WERI-Rb-1 (cell line): ENCODE results near the gene EPHA3.

Experiments used
- DNase-seq: peaks from one replicate; pipeline ENCODE4 v3.0.0-alpha.2; 2020
- H3K27ac ChIP-seq: fragments of 250-450 bp; sonication (Bioruptor Pico); 2 replicates; pipeline ENCODE4 v1.5.1; 2020; ENCODE audit warnings: mild to moderate bottlenecking, moderate library complexity
- H3K27me3 ChIP-seq: fragments of 250-450 bp; sonication (Bioruptor Pico); 2 replicates; pipeline ENCODE4 v1.5.1; 2021; ENCODE audit warnings: mild to moderate bottlenecking, low read depth, moderate library complexity; ENCODE audit not compliant: insufficient read depth, severe bottlenecking
- H3K36me3 ChIP-seq: fragments of 250-450 bp; sonication (Bioruptor Pico); 2 replicates; pipeline ENCODE4 v1.5.1; 2020; ENCODE audit warnings: mild to moderate bottlenecking, moderate library complexity
- H3K4me3 ChIP-seq: 2 replicates; pipeline ENCODE4 v1.5.1; 2011; ENCODE audit warnings: low read depth, mild to moderate bottlenecking, control low read depth, low read length
- H3K9me3 ChIP-seq: fragments of 250-450 bp; sonication (Bioruptor Pico); 2 replicates; pipeline ENCODE4 v1.5.1; 2021; ENCODE audit warnings: mild to moderate bottlenecking, moderate library complexity; ENCODE audit not compliant: severe bottlenecking
- CTCF ChIP-seq: IDR thresholded peaks from 2 replicates; pipeline ENCODE4 v1.5.1; 2011; ENCODE audit warnings: low read depth, mild to moderate bottlenecking, control low read depth, inconsistent platforms, low read length

Gene EPHA3

GRCh38 chr3:89234620-89235019 is 127.2 kb downstream of the EPHA3 start:
- Histone ChIP-seq H3K36me3 (no peaks in the 10 kb centered on the region), H3K27ac (no peak overlapping the region), H3K27me3 (no peaks in the 10 kb centered on the region), H3K9me3 (no peaks in the 10 kb centered on the region), H3K4me3 (no peak overlapping the region)
- DNase-seq = no peak
- TF ChIP-seq CTCF = no peak

GRCh38 chr3:89238846-89239245 is 131.4 kb downstream of the EPHA3 start:
- no peaks in the 10 kb centered on the region for H3K36me3 ChIP-seq
- no peaks in the 10 kb centered on the region for H3K27me3 ChIP-seq
- TF ChIP-seq CTCF = no peak
- no peak for DNase-seq
- H3K4me3 ChIP-seq = no peak overlapping the region
- no peak overlapping the region for H3K27ac ChIP-seq
- H3K9me3 ChIP-seq = no peaks in the 10 kb centered on the region

- Histone ChIP-seq H3K36me3 (no peaks in the 10 kb centered on the region), H3K27me3 (no peaks in the 10 kb centered on the region), H3K27ac (no peak overlapping the region), H3K9me3 (no peaks in the 10 kb centered on the region), H3K4me3 (no peak overlapping the region)
- no peak for TF ChIP-seq CTCF
- DNase-seq = no peak
Observed at GRCh38 chr3:89239774-89240173, 132.4 kb downstream of the EPHA3 start.

- Histone ChIP-seq H3K27ac (no peak overlapping the region), H3K9me3 (no peaks in the 10 kb centered on the region), H3K4me3 (no peak overlapping the region), H3K27me3 (no peaks in the 10 kb centered on the region), H3K36me3 (no peaks in the 10 kb centered on the region)
- peak; percentile 18 for DNase-seq
- TF ChIP-seq CTCF = no peak
Observed at GRCh38 chr3:89245612-89246011, 138.2 kb downstream of the EPHA3 start.

GRCh38 chr3:89246326-89246725 is 138.9 kb downstream of the EPHA3 start:
- Histone ChIP-seq H3K9me3 (no peaks in the 10 kb centered on the region), H3K36me3 (no peaks in the 10 kb centered on the region), H3K27ac (no peak overlapping the region), H3K4me3 (no peak overlapping the region), H3K27me3 (no peaks in the 10 kb centered on the region)
- TF ChIP-seq CTCF = peak; percentile 4; the same call in 1 of the 2 replicates
- peak; percentile 18 for DNase-seq

- DNase-seq = no peak
- H3K4me3 ChIP-seq = no peak overlapping the region
- no peaks in the 10 kb centered on the region for H3K36me3 ChIP-seq
- H3K9me3 ChIP-seq = no peaks in the 10 kb centered on the region
- no peak for TF ChIP-seq CTCF
- H3K27me3 ChIP-seq = no peaks in the 10 kb centered on the region
- H3K27ac ChIP-seq = no peak overlapping the region
Observed at GRCh38 chr3:89250742-89251141, 143.3 kb downstream of the EPHA3 start.
